ENCODE measurements around the gene PDCD6IP. TPM values are rescaled to one million over a fixed set of nuclear protein-coding genes. Genes with fewer than 3 reads are reported as not detected.

PDCD6IP gene
- total and polyA plus RNA-seq, 2 experiments from 2014 or later: 45.1 to 185 TPM

DNA sequence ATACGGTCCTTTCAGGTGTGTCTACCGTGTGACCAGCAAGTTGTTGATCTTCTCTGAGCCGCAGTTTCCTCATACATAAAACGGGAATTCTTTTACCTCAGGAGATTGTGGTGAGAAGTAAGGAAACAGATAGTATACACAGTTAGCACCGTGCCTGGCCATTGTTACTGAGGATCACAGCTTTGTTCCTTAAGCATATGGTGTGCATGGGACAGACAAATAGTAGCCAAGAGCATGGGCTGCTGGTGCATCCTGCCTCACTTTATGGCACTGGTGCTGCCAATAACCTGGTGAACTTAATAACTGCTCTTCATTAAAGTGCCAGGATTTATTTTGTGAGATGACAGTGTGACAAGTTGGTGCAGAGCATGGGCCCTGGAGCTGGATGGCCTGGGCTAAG is 86.3 kb downstream of the PDCD6IP start:
- no peak overlapping the region for H3K4me3 Mint-ChIP-seq
- peaks cover 15% of the 10 kb centered on the region for H3K9me2 ChIP-seq (ENCODE audit: insufficient read depth)
- no peak overlapping the region for H3K27ac ChIP-seq (ENCODE audit: low read depth)
- H3K4me2 ChIP-seq: no peak overlapping the region
- H3K4me1 ChIP-seq (ENCODE audit: insufficient read depth): peaks cover 7% of the 10 kb centered on the region
- DNase-seq (ENCODE audit: low spot score): no peak
- peaks cover 11% of the 10 kb centered on the region for H3K27me3 Mint-ChIP-seq (ENCODE audit: insufficient read depth, low read depth, poor library complexity)
- H2AFZ ChIP-seq: peak overlapping the region; percentile 12; the same call in 1 of the 2 replicates
- no peaks in the 10 kb centered on the region for H3K36me3 Mint-ChIP-seq (ENCODE audit: low read depth)
- no peak overlapping the region for H3K27ac Mint-ChIP-seq
- H3K36me3 ChIP-seq (ENCODE audit: insufficient read depth): no peaks in the 10 kb centered on the region
- TF ChIP-seq, protein P1, sequence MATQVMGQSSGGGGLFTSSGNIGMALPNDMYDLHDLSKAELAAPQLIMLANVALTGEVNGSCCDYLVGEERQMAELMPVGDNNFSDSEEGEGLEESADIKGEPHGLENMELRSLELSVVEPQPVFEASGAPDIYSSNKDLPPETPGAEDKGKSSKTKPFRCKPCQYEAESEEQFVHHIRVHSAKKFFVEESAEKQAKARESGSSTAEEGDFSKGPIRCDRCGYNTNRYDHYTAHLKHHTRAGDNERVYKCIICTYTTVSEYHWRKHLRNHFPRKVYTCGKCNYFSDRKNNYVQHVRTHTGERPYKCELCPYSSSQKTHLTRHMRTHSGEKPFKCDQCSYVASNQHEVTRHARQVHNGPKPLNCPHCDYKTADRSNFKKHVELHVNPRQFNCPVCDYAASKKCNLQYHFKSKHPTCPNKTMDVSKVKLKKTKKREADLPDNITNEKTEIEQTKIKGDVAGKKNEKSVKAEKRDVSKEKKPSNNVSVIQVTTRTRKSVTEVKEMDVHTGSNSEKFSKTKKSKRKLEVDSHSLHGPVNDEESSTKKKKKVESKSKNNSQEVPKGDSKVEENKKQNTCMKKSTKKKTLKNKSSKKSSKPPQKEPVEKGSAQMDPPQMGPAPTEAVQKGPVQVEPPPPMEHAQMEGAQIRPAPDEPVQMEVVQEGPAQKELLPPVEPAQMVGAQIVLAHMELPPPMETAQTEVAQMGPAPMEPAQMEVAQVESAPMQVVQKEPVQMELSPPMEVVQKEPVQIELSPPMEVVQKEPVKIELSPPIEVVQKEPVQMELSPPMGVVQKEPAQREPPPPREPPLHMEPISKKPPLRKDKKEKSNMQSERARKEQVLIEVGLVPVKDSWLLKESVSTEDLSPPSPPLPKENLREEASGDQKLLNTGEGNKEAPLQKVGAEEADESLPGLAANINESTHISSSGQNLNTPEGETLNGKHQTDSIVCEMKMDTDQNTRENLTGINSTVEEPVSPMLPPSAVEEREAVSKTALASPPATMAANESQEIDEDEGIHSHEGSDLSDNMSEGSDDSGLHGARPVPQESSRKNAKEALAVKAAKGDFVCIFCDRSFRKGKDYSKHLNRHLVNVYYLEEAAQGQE (IDR thresholded peaks at IDR 0.05; ENCODE audit: unreplicated experiment): no peak
- no peak for TF ChIP-seq EZH2 (IDR thresholded peaks at IDR 0.05; ENCODE audit: low read depth, unreplicated experiment)
- TF ChIP-seq JUNB (IDR thresholded peaks at IDR 0.05; ENCODE audit: unreplicated experiment): no peak
- no peak for TF ChIP-seq NANOG (IDR thresholded peaks at IDR 0.05; ENCODE audit: borderline replicate concordance)
- TF ChIP-seq, protein P2, sequence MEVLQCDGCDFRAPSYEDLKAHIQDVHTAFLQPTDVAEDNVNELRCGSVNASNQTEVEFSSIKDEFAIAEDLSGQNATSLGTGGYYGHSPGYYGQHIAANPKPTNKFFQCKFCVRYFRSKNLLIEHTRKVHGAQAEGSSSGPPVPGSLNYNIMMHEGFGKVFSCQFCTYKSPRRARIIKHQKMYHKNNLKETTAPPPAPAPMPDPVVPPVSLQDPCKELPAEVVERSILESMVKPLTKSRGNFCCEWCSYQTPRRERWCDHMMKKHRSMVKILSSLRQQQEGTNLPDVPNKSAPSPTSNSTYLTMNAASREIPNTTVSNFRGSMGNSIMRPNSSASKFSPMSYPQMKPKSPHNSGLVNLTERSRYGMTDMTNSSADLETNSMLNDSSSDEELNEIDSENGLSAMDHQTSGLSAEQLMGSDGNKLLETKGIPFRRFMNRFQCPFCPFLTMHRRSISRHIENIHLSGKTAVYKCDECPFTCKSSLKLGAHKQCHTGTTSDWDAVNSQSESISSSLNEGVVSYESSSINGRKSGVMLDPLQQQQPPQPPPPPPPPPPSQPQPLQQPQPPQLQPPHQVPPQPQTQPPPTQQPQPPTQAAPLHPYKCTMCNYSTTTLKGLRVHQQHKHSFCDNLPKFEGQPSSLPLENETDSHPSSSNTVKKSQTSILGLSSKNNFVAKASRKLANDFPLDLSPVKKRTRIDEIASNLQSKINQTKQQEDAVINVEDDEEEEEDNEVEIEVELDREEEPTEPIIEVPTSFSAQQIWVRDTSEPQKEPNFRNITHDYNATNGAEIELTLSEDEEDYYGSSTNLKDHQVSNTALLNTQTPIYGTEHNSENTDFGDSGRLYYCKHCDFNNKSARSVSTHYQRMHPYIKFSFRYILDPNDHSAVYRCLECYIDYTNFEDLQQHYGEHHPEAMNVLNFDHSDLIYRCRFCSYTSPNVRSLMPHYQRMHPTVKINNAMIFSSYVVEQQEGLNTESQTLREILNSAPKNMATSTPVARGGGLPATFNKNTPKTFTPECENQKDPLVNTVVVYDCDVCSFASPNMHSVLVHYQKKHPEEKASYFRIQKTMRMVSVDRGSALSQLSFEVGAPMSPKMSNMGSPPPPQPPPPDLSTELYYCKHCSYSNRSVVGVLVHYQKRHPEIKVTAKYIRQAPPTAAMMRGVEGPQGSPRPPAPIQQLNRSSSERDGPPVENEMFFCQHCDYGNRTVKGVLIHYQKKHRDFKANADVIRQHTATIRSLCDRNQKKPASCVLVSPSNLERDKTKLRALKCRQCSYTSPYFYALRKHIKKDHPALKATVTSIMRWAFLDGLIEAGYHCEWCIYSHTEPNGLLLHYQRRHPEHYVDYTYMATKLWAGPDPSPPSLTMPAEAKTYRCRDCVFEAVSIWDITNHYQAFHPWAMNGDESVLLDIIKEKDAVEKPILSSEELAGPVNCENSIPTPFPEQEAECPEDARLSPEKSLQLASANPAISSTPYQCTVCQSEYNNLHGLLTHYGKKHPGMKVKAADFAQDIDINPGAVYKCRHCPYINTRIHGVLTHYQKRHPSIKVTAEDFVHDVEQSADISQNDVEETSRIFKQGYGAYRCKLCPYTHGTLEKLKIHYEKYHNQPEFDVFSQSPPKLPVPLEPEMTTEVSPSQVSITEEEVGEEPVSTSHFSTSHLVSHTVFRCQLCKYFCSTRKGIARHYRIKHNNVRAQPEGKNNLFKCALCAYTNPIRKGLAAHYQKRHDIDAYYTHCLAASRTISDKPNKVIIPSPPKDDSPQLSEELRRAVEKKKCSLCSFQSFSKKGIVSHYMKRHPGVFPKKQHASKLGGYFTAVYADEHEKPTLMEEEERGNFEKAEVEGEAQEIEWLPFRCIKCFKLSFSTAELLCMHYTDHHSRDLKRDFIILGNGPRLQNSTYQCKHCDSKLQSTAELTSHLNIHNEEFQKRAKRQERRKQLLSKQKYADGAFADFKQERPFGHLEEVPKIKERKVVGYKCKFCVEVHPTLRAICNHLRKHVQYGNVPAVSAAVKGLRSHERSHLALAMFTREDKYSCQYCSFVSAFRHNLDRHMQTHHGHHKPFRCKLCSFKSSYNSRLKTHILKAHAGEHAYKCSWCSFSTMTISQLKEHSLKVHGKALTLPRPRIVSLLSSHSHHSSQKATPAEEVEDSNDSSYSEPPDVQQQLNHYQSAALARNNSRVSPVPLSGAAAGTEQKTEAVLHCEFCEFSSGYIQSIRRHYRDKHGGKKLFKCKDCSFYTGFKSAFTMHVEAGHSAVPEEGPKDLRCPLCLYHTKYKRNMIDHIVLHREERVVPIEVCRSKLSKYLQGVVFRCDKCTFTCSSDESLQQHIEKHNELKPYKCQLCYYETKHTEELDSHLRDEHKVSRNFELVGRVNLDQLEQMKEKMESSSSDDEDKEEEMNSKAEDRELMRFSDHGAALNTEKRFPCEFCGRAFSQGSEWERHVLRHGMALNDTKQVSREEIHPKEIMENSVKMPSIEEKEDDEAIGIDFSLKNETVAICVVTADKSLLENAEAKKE (CRISPR knock-in tag; IDR thresholded peaks at IDR 0.05): no peak
- TF ChIP-seq EZH2phosphoT487 (IDR thresholded peaks at IDR 0.05; ENCODE audit: unreplicated experiment): no peak
- TF ChIP-seq, protein P3, sequence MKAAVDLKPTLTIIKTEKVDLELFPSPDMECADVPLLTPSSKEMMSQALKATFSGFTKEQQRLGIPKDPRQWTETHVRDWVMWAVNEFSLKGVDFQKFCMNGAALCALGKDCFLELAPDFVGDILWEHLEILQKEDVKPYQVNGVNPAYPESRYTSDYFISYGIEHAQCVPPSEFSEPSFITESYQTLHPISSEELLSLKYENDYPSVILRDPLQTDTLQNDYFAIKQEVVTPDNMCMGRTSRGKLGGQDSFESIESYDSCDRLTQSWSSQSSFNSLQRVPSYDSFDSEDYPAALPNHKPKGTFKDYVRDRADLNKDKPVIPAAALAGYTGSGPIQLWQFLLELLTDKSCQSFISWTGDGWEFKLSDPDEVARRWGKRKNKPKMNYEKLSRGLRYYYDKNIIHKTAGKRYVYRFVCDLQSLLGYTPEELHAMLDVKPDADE (IDR thresholded peaks at IDR 0.05): no peak
- no peak for TF ChIP-seq CREB1 (CRISPR knock-in tag; IDR thresholded peaks at IDR 0.05; ENCODE audit: low read depth)
- TF ChIP-seq POLR2AphosphoS5 (IDR thresholded peaks at IDR 0.05; ENCODE audit: low read depth): no peak
- TF ChIP-seq, protein P4, sequence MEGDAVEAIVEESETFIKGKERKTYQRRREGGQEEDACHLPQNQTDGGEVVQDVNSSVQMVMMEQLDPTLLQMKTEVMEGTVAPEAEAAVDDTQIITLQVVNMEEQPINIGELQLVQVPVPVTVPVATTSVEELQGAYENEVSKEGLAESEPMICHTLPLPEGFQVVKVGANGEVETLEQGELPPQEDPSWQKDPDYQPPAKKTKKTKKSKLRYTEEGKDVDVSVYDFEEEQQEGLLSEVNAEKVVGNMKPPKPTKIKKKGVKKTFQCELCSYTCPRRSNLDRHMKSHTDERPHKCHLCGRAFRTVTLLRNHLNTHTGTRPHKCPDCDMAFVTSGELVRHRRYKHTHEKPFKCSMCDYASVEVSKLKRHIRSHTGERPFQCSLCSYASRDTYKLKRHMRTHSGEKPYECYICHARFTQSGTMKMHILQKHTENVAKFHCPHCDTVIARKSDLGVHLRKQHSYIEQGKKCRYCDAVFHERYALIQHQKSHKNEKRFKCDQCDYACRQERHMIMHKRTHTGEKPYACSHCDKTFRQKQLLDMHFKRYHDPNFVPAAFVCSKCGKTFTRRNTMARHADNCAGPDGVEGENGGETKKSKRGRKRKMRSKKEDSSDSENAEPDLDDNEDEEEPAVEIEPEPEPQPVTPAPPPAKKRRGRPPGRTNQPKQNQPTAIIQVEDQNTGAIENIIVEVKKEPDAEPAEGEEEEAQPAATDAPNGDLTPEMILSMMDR (conservative IDR thresholded peaks at IDR 0.05; ENCODE audit: low read depth in 2 of 2): no peak
- TF ChIP-seq STAT1 (IDR thresholded peaks at IDR 0.05; ENCODE audit: unreplicated experiment): no peak
- no peak for TF ChIP-seq ZNF331 (CRISPR knock-in tag; IDR thresholded peaks at IDR 0.05; ENCODE audit: low read depth)
- no peak for TF ChIP-seq ZNF114 (CRISPR knock-in tag; IDR thresholded peaks at IDR 0.05)
- no peaks in the 10 kb centered on the region for H3K79me2 ChIP-seq (replicated peaks; ENCODE audit: insufficient read depth)
- no peak overlapping the region for H3K4me3 ChIP-seq
- no peak for ATAC-seq
- no peaks in the 10 kb centered on the region for H4K20me1 ChIP-seq (replicated peaks; ENCODE audit: insufficient read depth)
- no peaks in the 10 kb centered on the region for H3K27me3 ChIP-seq (ENCODE audit: insufficient read depth)
- no peaks in the 10 kb centered on the region for H3F3A ChIP-seq (replicated peaks; ENCODE audit: low read depth)
- H3K4me1 Mint-ChIP-seq: peaks cover 20% of the 10 kb centered on the region
- H3K9me3 Mint-ChIP-seq: no peaks in the 10 kb centered on the region; the same call in 2 of the 3 replicates
